ENCODE results near the gene TEX53. TPM values are rescaled to one million over a fixed set of nuclear protein-coding genes. Genes with fewer than 3 reads are reported as not detected.

The TEX53 gene
- total and polyA plus RNA-seq, 10 of the 15 experiments (the other 5 are each of a cell fraction or from before 2014, with no cell fraction given), result not detected

GRCh38 chr9:114666401-114666800, 8.8 kb upstream of the TEX53 start (continued):
- TF ChIP-seq, protein P1, sequence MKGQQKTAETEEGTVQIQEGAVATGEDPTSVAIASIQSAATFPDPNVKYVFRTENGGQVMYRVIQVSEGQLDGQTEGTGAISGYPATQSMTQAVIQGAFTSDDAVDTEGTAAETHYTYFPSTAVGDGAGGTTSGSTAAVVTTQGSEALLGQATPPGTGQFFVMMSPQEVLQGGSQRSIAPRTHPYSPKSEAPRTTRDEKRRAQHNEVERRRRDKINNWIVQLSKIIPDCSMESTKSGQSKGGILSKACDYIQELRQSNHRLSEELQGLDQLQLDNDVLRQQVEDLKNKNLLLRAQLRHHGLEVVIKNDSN (IDR thresholded peaks at IDR 0.05; ENCODE audit: borderline replicate concordance, extremely low read length, insufficient read depth, low read depth, low read length), result no peak
- no peak for TF ChIP-seq EZH2 (IDR thresholded peaks at IDR 0.05; ENCODE audit: borderline replicate concordance, control insufficient read depth, low read depth, low read length)

GRCh38 chr9:114664181-114664580, 6.6 kb upstream of the TEX53 start:
- H3K36me3 ChIP-seq (ENCODE audit: control insufficient read depth in 2 of 2, insufficient read depth in 2 of 2, low read length in 1 of 2), result no peaks in the 10 kb centered on the region
- CTCF ChIA-PET, result interaction anchor here (0.7 to 14.0 kb wide), 10 partner anchors 11 to 350 kb away, joined by 3 to 135 read pairs (median 5); partner anchors contain the start of gene TEX48
- intact Hi-C loops (cut with micrococcal nuclease; ENCODE audit: unreplicated experiment) (no loop called here), in situ Hi-C loops (cut with MboI) (no loop called here)
- no peaks in the 10 kb centered on the region for H4K20me1 ChIP-seq (ENCODE audit: control insufficient read depth, insufficient read depth)
- no peaks in the 10 kb centered on the region for H3K4me1 ChIP-seq (ENCODE audit: control insufficient read depth, insufficient read depth, low read length)
- no peaks in the 10 kb centered on the region for H3K27me3 ChIP-seq (replicated peaks in 1 of 2; ENCODE audit: control insufficient read depth in 2 of 2, insufficient read depth in 2 of 2, low read length in 1 of 2)
- RAD21 ChIA-PET (ENCODE audit: unreplicated experiment), result interaction anchor here (1.1 to 2.4 kb wide), 4 partner anchors 11 to 350 kb away, joined by 3 to 7 read pairs (median 4); no protein-coding TSS in a partner anchor
- TF ChIP-seq CBFB (IDR thresholded peaks at IDR 0.05; ENCODE audit: low read depth) (no peak), ESRRA (IDR thresholded peaks at IDR 0.05; ENCODE audit: low read length) (no peak), YY1 (IDR thresholded peaks at IDR 0.05; ENCODE audit: low read depth, low read length) (no peak), MLLT1 (IDR thresholded peaks at IDR 0.05) (no peak)
- TF ChIP-seq, protein P2, sequence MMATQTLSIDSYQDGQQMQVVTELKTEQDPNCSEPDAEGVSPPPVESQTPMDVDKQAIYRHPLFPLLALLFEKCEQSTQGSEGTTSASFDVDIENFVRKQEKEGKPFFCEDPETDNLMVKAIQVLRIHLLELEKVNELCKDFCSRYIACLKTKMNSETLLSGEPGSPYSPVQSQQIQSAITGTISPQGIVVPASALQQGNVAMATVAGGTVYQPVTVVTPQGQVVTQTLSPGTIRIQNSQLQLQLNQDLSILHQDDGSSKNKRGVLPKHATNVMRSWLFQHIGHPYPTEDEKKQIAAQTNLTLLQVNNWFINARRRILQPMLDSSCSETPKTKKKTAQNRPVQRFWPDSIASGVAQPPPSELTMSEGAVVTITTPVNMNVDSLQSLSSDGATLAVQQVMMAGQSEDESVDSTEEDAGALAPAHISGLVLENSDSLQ (IDR thresholded peaks at IDR 0.05), result no peak
- SMC1A ChIA-PET (ENCODE audit: uncharacterized antibody, unreplicated experiment), result interaction anchor here (1.1 to 1.8 kb wide), 3 partner anchors 11 to 350 kb away, joined by 3 to 8 read pairs (median 5); no protein-coding TSS in a partner anchor
- H3K9ac ChIP-seq (ENCODE audit: control insufficient read depth, insufficient read depth, low read length), result no peak overlapping the region
- no peak overlapping the region for H3K27ac ChIP-seq (ENCODE audit: control insufficient read depth, insufficient read depth)
- H3K79me2 ChIP-seq (ENCODE audit: control insufficient read depth, insufficient read depth, low read length), result no peaks in the 10 kb centered on the region
- no TSS peak for BruUV-seq (replicated peaks)
- FAIRE-seq (no peak), ATAC-seq (no peak), DNase-seq (ENCODE audit: low read depth, low spot score) (no peak)
- no peaks in the 10 kb centered on the region for H3K9me3 ChIP-seq (replicated peaks; ENCODE audit: control insufficient read depth, insufficient read depth, low read length)
- H3K4me2 ChIP-seq (ENCODE audit: control insufficient read depth, insufficient read depth), result no peak overlapping the region
- 33% methylated on average over 3 of the region's 3 CpGs for WGBS (ENCODE audit: insufficient coverage, insufficient replicate concordance, low lambda C conversion rate, missing lambda C conversion rate)
- POLR2A ChIA-PET, result no interaction called here
- H3K4me3 ChIP-seq, result no peak overlapping the region
- no peak overlapping the region for H2AFZ ChIP-seq (ENCODE audit: control insufficient read depth, low read depth, low read length)

All from GM12878 (cell line).